ENCODE data around the gene NCKAP5.

DNA sequence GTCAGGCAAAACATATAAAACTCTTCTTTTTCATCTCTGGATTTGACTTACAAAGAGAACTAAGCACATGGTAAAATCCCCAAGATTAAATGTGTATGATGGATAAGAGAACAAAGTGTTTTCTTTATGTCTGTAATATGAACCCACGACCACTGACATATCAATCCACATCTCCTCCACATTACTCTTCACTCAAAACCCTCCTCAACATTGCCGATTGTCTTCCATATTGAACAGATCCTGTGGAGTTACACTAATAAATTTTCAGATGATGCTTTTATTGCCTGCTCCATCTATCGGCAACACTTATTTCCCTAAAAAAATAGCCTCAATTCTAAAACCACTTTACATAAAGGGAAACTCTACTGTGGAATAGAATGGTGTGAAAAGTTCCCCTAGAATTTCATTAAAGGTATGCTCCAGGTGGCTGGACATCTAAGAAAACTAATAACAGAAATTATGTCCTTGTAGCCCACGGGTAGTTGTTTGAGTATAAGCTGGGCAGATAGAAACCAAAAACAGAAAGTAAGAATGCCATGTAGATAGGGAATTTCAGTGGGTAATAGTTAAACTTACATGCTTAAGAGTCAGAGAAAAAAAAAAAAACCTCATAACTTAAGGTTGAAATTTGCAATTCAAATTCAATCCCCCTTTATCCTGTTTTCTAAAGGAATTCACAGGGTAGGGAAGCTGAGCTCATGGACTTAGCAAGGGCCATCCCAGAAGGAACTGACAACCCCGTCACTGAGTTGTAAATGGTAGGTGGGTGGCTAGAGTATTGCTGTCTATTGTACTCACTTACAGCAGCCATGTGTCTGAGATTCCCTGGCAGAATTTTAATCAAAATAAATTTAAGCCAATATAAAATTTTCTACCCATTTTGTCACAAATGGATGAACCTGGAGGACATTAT, 592.8 kb downstream of the NCKAP5 start:
- no peak for TF ChIP-seq CTCF (IDR thresholded peaks at IDR 0.05; ENCODE audit: insufficient read depth, low read length)
- TF ChIP-seq SPI1 (IDR thresholded peaks at IDR 0.05; ENCODE audit: borderline replicate concordance, low read depth) = no peak
- TF ChIP-seq GABPA (IDR thresholded peaks at IDR 0.05; ENCODE audit: low read depth) = no peak

Measured in HL-60 (cell line).